OCI-LY3 (cell line): Measurements from ENCODE around the gene IQCE.

Experiments used
- H2AFZ ChIP-seq: fragments of 200-600, 300-600 bp; shearing (Covaris generic); 2 replicates; pipeline ENCODE4 v1.6.0; 2014; ENCODE audit warnings: antibody characterized with exemption, low read depth, low read length
- H3K27ac ChIP-seq: fragments of 200-600, 300-600 bp; sonication (generic); 2 replicates; pipeline ENCODE4 v1.5.1; 2014; ENCODE audit warnings: mild to moderate bottlenecking, low read length, moderate library complexity, mixed read lengths
- H3K27me3 ChIP-seq: fragments of 200-600, 300-600 bp; sonication (generic); 2 replicates; pipeline ENCODE4 v1.6.1; 2014; ENCODE audit warnings: low read depth, low read length, mixed read lengths
- H3K36me3 ChIP-seq: fragments of 200-600, 300-600 bp; sonication (generic); replicated peaks from 2 replicates; pipeline ENCODE3; 2014; ENCODE audit warnings: low read depth, low read length, mixed read lengths
- H3K4me1 ChIP-seq: fragments of 300-600, 200-600 bp; sonication (generic); 2 replicates; pipeline ENCODE4 v1.6.1; 2014; ENCODE audit warnings: low read length, mixed read lengths
- H3K4me2 ChIP-seq: fragments of 200-600, 300-600 bp; sonication (generic); 2 replicates; pipeline ENCODE4 v1.6.1; 2014; ENCODE audit warnings: low read length, mixed read lengths
- H3K4me3 ChIP-seq: fragments of 300-600, 200-600 bp; sonication (generic); 2 replicates; pipeline ENCODE4 v1.5.1; 2014; ENCODE audit warnings: antibody characterized with exemption, mild to moderate bottlenecking, low read length, moderate library complexity
- H3K79me2 ChIP-seq: fragments of 300-600, 200-600 bp; shearing (Covaris generic); 2 replicates; pipeline ENCODE4 v1.6.1; 2014; ENCODE audit warnings: mild to moderate bottlenecking, low read length, mixed read lengths
- H3K9ac ChIP-seq: fragments of 300-600, 200-600 bp; shearing (Covaris generic); 2 replicates; pipeline ENCODE4 v1.6.0; 2014; ENCODE audit warnings: mild to moderate bottlenecking, low read length, moderate library complexity
- H3K9me3 ChIP-seq: fragments of 200-600, 300-600 bp; shearing (Covaris generic); 2 replicates; pipeline ENCODE4 v1.6.1; 2014; ENCODE audit warnings: low read length, mixed read lengths; ENCODE audit not compliant: insufficient read depth
- H4K20me1 ChIP-seq: fragments of 200-600, 300-600 bp; sonication (generic); 2 replicates; pipeline ENCODE4 v1.6.1; 2016; ENCODE audit warnings: low read length, mixed read lengths; ENCODE audit not compliant: insufficient read depth
- CTCF ChIP-seq: fragments of 200-600, 300-600 bp; sonication (generic); IDR thresholded peaks from 2 replicates; pipeline ENCODE4 v1.5.1; 2014; ENCODE audit warnings: antibody characterized with exemption, low read length, low read depth
- EZH2phosphoT487 ChIP-seq: fragments of 200-600 bp; shearing (Covaris generic); IDR thresholded peaks from 2 replicates; pipeline ENCODE4 v1.6.1; 2018; ENCODE audit warnings: antibody characterized with exemption, mixed run types, low read depth

Gene IQCE

GRCh38 chr7:2525658-2526630, 32.8 kb upstream of the IQCE start:
- no peak overlapping the region for H3K9ac ChIP-seq
- H3K27ac ChIP-seq, result 0 out of 2 replicates have a peak overlapping the region, but pooled peaks have one; percentile 9
- H3K4me3 ChIP-seq, result no peak overlapping the region
- H3K36me3 ChIP-seq, result peaks cover 38% of the 10 kb centered on the region
- H2AFZ ChIP-seq, result no peak overlapping the region
- peaks cover 54% of the 10 kb centered on the region for H4K20me1 ChIP-seq
- H3K4me1 ChIP-seq, result peaks cover 88% of the 10 kb centered on the region
- TF ChIP-seq CTCF (no peak), EZH2phosphoT487 (no peak)
- H3K79me2 ChIP-seq, result peaks cover 45% of the 10 kb centered on the region
- H3K4me2 ChIP-seq, result 0 out of 2 replicates have a peak overlapping the region, but pooled peaks have one; percentile 10
- no peaks in the 10 kb centered on the region for H3K27me3 ChIP-seq
- no peaks in the 10 kb centered on the region for H3K9me3 ChIP-seq

- Histone ChIP-seq H3K27ac (no peak overlapping the region), H3K4me2 (0 out of 2 replicates have a peak overlapping the region, but pooled peaks have one; percentile 32), H4K20me1 (peaks cover 54% of the 10 kb centered on the region), H3K4me1 (peaks cover 90% of the 10 kb centered on the region), H3K9me3 (no peaks in the 10 kb centered on the region), H3K27me3 (no peaks in the 10 kb centered on the region), H2AFZ (no peak overlapping the region), H3K79me2 (peaks cover 35% of the 10 kb centered on the region), H3K4me3 (no peak overlapping the region), H3K9ac (no peak overlapping the region), H3K36me3 (peaks cover 32% of the 10 kb centered on the region)
- TF ChIP-seq CTCF (no peak), EZH2phosphoT487 (no peak)
Observed at GRCh38 chr7:2526659-2527504, 31.9 kb upstream of the IQCE start.

- Histone ChIP-seq H3K4me1 (peaks cover 83% of the 10 kb centered on the region), H4K20me1 (peaks cover 49% of the 10 kb centered on the region), H3K27me3 (no peaks in the 10 kb centered on the region), H3K9ac (peak overlapping the region; percentile 55; the same call in 1 of the 2 replicates), H3K4me2 (peak overlapping the region; percentile 83), H3K4me3 (peak overlapping the region; percentile 56), H2AFZ (no peak overlapping the region), H3K79me2 (peaks cover 26% of the 10 kb centered on the region), H3K36me3 (peaks cover 28% of the 10 kb centered on the region), H3K9me3 (no peaks in the 10 kb centered on the region), H3K27ac (peak overlapping the region; percentile 99)
- TF ChIP-seq CTCF, result no peak
- no peak for TF ChIP-seq EZH2phosphoT487
Observed at GRCh38 chr7:2527505-2528467, 31.0 kb upstream of the IQCE start.
